CD14-positive monocyte (primary cell): Measurements from ENCODE around the gene ACTL8. TPM values are rescaled to one million over a fixed set of nuclear protein-coding genes. Genes with fewer than 3 reads are reported as not detected.

Experiments
- DNase-seq, 3 donors: peaks; one replicate each; pipeline ENCODE4 v3.0.0-alpha.2; 2011 to 2022
- H2AFZ ChIP-seq: 2 replicates; pipeline ENCODE4 v1.6.0; 2012; ENCODE audit warnings: mild to moderate bottlenecking, low read depth, low read length, inconsistent platforms; ENCODE audit not compliant: insufficient read depth, poor library complexity, severe bottlenecking
- H3K27ac ChIP-seq, 2 donors: 1 replicate in 1 of 2; 2 replicates in 1 of 2; pipeline ENCODE4 v1.5.1; 2012 to 2013; ENCODE audit warnings: low read length in 2 of 2, control low read depth in 1 of 2, inconsistent platforms in 1 of 2, low read depth in 1 of 2, mild to moderate bottlenecking in 1 of 2
- H3K27me3 ChIP-seq, 2 donors: one replicate each; pipeline versions ENCODE4 v1.6.0 to v1.6.1; 2011 to 2013; ENCODE audit warnings: low read length in 2 of 2; ENCODE audit not compliant: control insufficient read depth in 2 of 2, insufficient read depth in 2 of 2
- H3K36me3 ChIP-seq, 2 donors: replicated peaks in 1 of 2; 1 replicate in 1 of 2; 2 replicates in 1 of 2; pipeline versions ENCODE4 v1.5.1 to v1.6.1; 2012 to 2013; ENCODE audit warnings: low read length in 2 of 2, control low read depth in 1 of 2, inconsistent platforms in 1 of 2, mild to moderate bottlenecking in 1 of 2; ENCODE audit not compliant: insufficient read depth in 2 of 2, control insufficient read depth in 1 of 2
- H3K4me1 ChIP-seq, 2 donors: 1 replicate in 1 of 2; 2 replicates in 1 of 2; pipeline versions ENCODE4 v1.5.1 to v1.6.1; 2012 to 2013; ENCODE audit warnings: low read length in 2 of 2, control low read depth in 1 of 2, inconsistent platforms in 1 of 2, mild to moderate bottlenecking in 1 of 2, moderate library complexity in 1 of 2; ENCODE audit not compliant: insufficient read depth in 2 of 2, control insufficient read depth in 1 of 2
- H3K4me2 ChIP-seq: replicated peaks from 2 replicates; pipeline ENCODE3; 2012; ENCODE audit warnings: low read length, moderate library complexity, mild to moderate bottlenecking; ENCODE audit not compliant: poor library complexity, severe bottlenecking; ENCODE audit errors: extremely low read depth
- H3K4me3 ChIP-seq, 3 experiments: fragments of 200-600 bp in 1 of 3; sonication (generic) in 1 of 3; replicated peaks in 1 of 3; 1 replicate in 2 of 3; 2 replicates in 1 of 3; pipeline ENCODE4 v1.5.1; 2011 to 2013; ENCODE audit warnings: low read length in 3 of 3, mild to moderate bottlenecking in 3 of 3, control low read depth in 2 of 3, low read depth in 2 of 3, inconsistent platforms in 1 of 3, moderate library complexity in 1 of 3
- H3K79me2 ChIP-seq: 2 replicates; pipeline ENCODE4 v1.6.0; 2012; ENCODE audit warnings: mild to moderate bottlenecking, control low read depth, inconsistent platforms, low read length, moderate library complexity; ENCODE audit not compliant: insufficient read depth
- H3K9ac ChIP-seq: 2 replicates; pipeline ENCODE4 v1.6.0; 2017; ENCODE audit warnings: low read length, mild to moderate bottlenecking; ENCODE audit not compliant: insufficient read depth, poor library complexity, severe bottlenecking
- H3K9me3 ChIP-seq, 2 donors: replicated peaks in 1 of 2; 1 replicate in 1 of 2; 2 replicates in 1 of 2; pipeline versions ENCODE4 v1.5.1 to v1.6.1; 2012 to 2013; ENCODE audit warnings: low read length in 2 of 2, control low read depth in 1 of 2; ENCODE audit not compliant: control insufficient read depth in 1 of 2, insufficient read depth in 1 of 2
- H4K20me1 ChIP-seq: 2 replicates; pipeline ENCODE4 v1.6.0; 2012; ENCODE audit warnings: mild to moderate bottlenecking, low read length, control low read depth, moderate library complexity; ENCODE audit not compliant: insufficient read depth
- H3K27ac Mint-ChIP-seq, 7 donors: one replicate each; pipeline ENCODE4 v1.8.0; 2020; ENCODE audit warnings: mild to moderate bottlenecking in 7 of 7, mixed read lengths in 7 of 7, moderate library complexity in 6 of 7, inconsistent platforms in 2 of 7
- H3K27me3 Mint-ChIP-seq, 3 donors: one replicate each; pipeline ENCODE4 v1.8.0; 2021 to 2022; ENCODE audit warnings: low read depth in 3 of 3, mild to moderate bottlenecking in 3 of 3, mixed read lengths in 3 of 3, moderate library complexity in 3 of 3, inconsistent platforms in 1 of 3
- H3K36me3 Mint-ChIP-seq, 2 donors: one replicate each; pipeline ENCODE4 v1.8.0; 2020; ENCODE audit warnings: mixed read lengths in 2 of 2, inconsistent platforms in 1 of 2, mild to moderate bottlenecking in 1 of 2
- H3K4me1 Mint-ChIP-seq: one replicate; pipeline ENCODE4 v1.8.0; 2020; ENCODE audit warnings: mild to moderate bottlenecking, mixed read lengths
- H3K4me3 Mint-ChIP-seq, 2 donors: one replicate each; pipeline ENCODE4 v1.8.0; 2020; ENCODE audit warnings: mild to moderate bottlenecking in 2 of 2, mixed read lengths in 2 of 2, moderate library complexity in 1 of 2
- H3K9me3 Mint-ChIP-seq, 7 donors: one replicate each; pipeline ENCODE4 v1.8.0; 2020 to 2022; ENCODE audit warnings: mixed read lengths in 7 of 7, mild to moderate bottlenecking in 6 of 7, moderate library complexity in 6 of 7, inconsistent platforms in 2 of 7
- WGBS: methylation state at CpG from one replicate; pipeline ENCODE4 v1.1.5; 2013; ENCODE audit warnings: missing lambda C conversion rate; ENCODE audit not compliant: insufficient coverage; 5-methylcytosine and 5-hydroxymethylcytosine counted together
- intact Hi-C, 2 donors: fragments of 100-400 bp; cut with micrococcal nuclease; formaldehyde crosslinking; loops; one replicate each; pipeline versions ENCODE4 v1.15.0 to v1.15.1; 2023
- polyA plus RNA-seq, 3 donors: library from polyadenylated mRNA; depleted of rRNA in 1 of 3; unstranded in 2 of 3; stranded (reverse) in 1 of 3; fragments of 300-500 nt in 2 of 3; fragments of >200 nt in 1 of 3; fragmentation: Illumina TruSeq in 2 of 3; gene quantifications; 1 replicate in 2 of 3; 2 replicates in 1 of 3; pipeline ENCODE4 v1.2.3, GENCODE V29; 2012 to 2021
- TF ChIP-seq, protein P1 (sequence below): fragments of 200-600 bp; IDR thresholded peaks from one replicate; pipeline ENCODE4 v1.8.0; 2022; ENCODE audit warnings: antibody characterized with exemption, mild to moderate bottlenecking

The ACTL8 gene
- polyA plus RNA-seq, 3 donors = not detected

GRCh38 chr1:17739050-17739449, 16.1 kb upstream of the ACTL8 start:
- no peaks in the 10 kb centered on the region for H4K20me1 ChIP-seq
- H3K4me1 ChIP-seq = no peaks in the 10 kb centered on the region
- TF ChIP-seq, protein P1, sequence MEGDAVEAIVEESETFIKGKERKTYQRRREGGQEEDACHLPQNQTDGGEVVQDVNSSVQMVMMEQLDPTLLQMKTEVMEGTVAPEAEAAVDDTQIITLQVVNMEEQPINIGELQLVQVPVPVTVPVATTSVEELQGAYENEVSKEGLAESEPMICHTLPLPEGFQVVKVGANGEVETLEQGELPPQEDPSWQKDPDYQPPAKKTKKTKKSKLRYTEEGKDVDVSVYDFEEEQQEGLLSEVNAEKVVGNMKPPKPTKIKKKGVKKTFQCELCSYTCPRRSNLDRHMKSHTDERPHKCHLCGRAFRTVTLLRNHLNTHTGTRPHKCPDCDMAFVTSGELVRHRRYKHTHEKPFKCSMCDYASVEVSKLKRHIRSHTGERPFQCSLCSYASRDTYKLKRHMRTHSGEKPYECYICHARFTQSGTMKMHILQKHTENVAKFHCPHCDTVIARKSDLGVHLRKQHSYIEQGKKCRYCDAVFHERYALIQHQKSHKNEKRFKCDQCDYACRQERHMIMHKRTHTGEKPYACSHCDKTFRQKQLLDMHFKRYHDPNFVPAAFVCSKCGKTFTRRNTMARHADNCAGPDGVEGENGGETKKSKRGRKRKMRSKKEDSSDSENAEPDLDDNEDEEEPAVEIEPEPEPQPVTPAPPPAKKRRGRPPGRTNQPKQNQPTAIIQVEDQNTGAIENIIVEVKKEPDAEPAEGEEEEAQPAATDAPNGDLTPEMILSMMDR = no peak
- Mint-ChIP-seq H3K27me3 (peaks cover 10 to 16% (median 13%) of the 10 kb centered on the region in 3 donors), H3K27ac (no peak overlapping the region), H3K4me1 (no peaks in the 10 kb centered on the region), H3K36me3 (no peaks in the 10 kb centered on the region), H3K4me3 (no peak overlapping the region), H3K9me3 (peaks cover 0 to 2% (median 0%) of the 10 kb centered on the region in 7 donors)
- no peak overlapping the region for H3K9ac ChIP-seq
- no peak overlapping the region for H3K27ac ChIP-seq
- intact Hi-C loops = no loop called here
- no peaks in the 10 kb centered on the region for H3K79me2 ChIP-seq
- no peaks in the 10 kb centered on the region for H3K9me3 ChIP-seq
- H3K36me3 ChIP-seq = no peaks in the 10 kb centered on the region
- H3K4me3 ChIP-seq = no peak overlapping the region
- no peak overlapping the region for H2AFZ ChIP-seq
- no peak overlapping the region for H3K4me2 ChIP-seq
- no peaks in the 10 kb centered on the region for H3K27me3 ChIP-seq
- DNase-seq = no peak

DNA sequence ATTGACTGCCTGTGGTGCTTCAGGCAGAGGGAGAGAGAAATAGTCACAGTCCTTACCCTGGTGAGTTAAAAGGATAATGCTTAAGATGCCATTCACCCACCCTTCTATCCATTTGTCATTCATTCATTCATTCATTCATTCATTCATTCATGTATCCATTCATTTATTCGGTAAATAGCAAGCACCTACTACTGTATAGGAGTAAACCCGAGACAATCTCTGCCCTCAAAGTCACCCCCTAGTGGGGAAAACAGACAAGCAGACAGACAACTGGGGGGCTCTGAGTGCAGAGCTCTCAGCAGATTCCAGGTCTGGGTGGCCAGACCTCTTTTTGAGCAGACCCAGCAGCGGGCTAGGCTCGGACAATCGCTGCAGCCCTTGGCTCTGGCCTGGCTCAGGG, 14.1 kb upstream of the ACTL8 start:
- H3K79me2 ChIP-seq = no peaks in the 10 kb centered on the region
- no peak for DNase-seq
- no peak overlapping the region for H2AFZ ChIP-seq
- TF ChIP-seq, protein P1 = no peak
- H4K20me1 ChIP-seq = no peaks in the 10 kb centered on the region
- H3K4me3 ChIP-seq = no peak overlapping the region
- H3K4me1 ChIP-seq = no peaks in the 10 kb centered on the region
- no peaks in the 10 kb centered on the region for H3K27me3 ChIP-seq
- H3K4me3 Mint-ChIP-seq = no peak overlapping the region
- peaks cover 0 to 2% (median 0%) of the 10 kb centered on the region in 7 donors for H3K9me3 Mint-ChIP-seq
- no peak overlapping the region for H3K27ac ChIP-seq
- no peaks in the 10 kb centered on the region for H3K4me1 Mint-ChIP-seq
- WGBS = 77% methylated on average over 5 of the region's 5 CpGs
- H3K27ac Mint-ChIP-seq = no peak overlapping the region
- H3K9ac ChIP-seq = no peak overlapping the region
- no peaks in the 10 kb centered on the region for H3K36me3 Mint-ChIP-seq
- H3K4me2 ChIP-seq = no peak overlapping the region
- no peaks in the 10 kb centered on the region for H3K36me3 ChIP-seq
- intact Hi-C loops = no loop called here
- no peaks in the 10 kb centered on the region for H3K9me3 ChIP-seq
- peaks cover 11 to 22% (median 13%) of the 10 kb centered on the region in 3 donors for H3K27me3 Mint-ChIP-seq
